Endothelial cell of umbilical vein (primary cell): ENCODE measurements around the gene SMIM12. TPM values are rescaled to one million over a fixed set of nuclear protein-coding genes. Genes with fewer than 3 reads are reported as not detected.

ENCODE experiments used
- BruUV-seq: library from RNA; stranded (reverse); fragments of 400-500 nt; replicated peaks from 2 replicates; lab custom pipeline; 2021; lab: Mats Ljungman, UMichigan
- CTCF ChIA-PET: fragments of 300-600, 350-600 bp; sonication (Branson Sonifier 250); formaldehyde crosslinking; loops from one replicate; lab custom pipeline; 2021; ENCODE audit warnings: antibody characterized with exemption, inconsistent platforms; lab: Charles Lee
- POLR2A ChIA-PET: fragments of 300-600, 350-600 bp; sonication (Branson Sonifier 250); formaldehyde crosslinking; loops from one replicate; lab custom pipeline; 2021; ENCODE audit warnings: antibody characterized with exemption, inconsistent platforms; lab: Charles Lee
- DNase-seq: peaks from one replicate; pipeline ENCODE4 v3.0.0-alpha.2; 2011; ENCODE audit warnings: low read depth, low spot score
- FAIRE-seq: peaks from 2 replicates; lab custom pipeline; 2011; peaks lifted over from hg19 to GRCh38; lab: Jason Lieb, UNC
- H2AFZ ChIP-seq: 2 replicates; pipeline ENCODE4 v1.6.0; 2012; ENCODE audit warnings: low read depth, low read length, control low read depth, inconsistent platforms
- H3K27ac ChIP-seq: 2 replicates; pipeline ENCODE4 v1.5.1; 2011; ENCODE audit warnings: low read depth, mild to moderate bottlenecking, control low read depth, low read length, moderate library complexity; ENCODE audit not compliant: insufficient read depth
- H3K27me3 ChIP-seq, 2 experiments: 2 replicates each; pipeline versions ENCODE4 v1.6.0 to v1.6.1; 2011; ENCODE audit warnings: low read length in 2 of 2, mixed read lengths in 1 of 2; ENCODE audit not compliant: control insufficient read depth in 2 of 2, insufficient read depth in 2 of 2
- H3K36me3 ChIP-seq, 2 experiments: 2 replicates in 1 of 2; 3 replicates in 1 of 2; pipeline ENCODE4 v1.5.1; 2011; ENCODE audit warnings: low read length in 2 of 2, mild to moderate bottlenecking in 1 of 2, moderate library complexity in 1 of 2; ENCODE audit not compliant: control insufficient read depth in 2 of 2, insufficient read depth in 2 of 2; ENCODE audit errors: extremely low read depth in 1 of 2
- H3K4me1 ChIP-seq: 3 replicates; pipeline ENCODE4 v1.5.1; 2011; ENCODE audit warnings: mild to moderate bottlenecking, low read length; ENCODE audit not compliant: control insufficient read depth, insufficient read depth; ENCODE audit errors: extremely low read depth
- H3K4me2 ChIP-seq: 2 replicates; pipeline ENCODE4 v1.6.1; 2011; ENCODE audit warnings: low read length, control low read depth, mixed read lengths; ENCODE audit not compliant: insufficient read depth
- H3K4me3 ChIP-seq, 3 experiments: fragments of 200-600 bp in 1 of 3; sonication (generic), shearing (Covaris generic) in 1 of 3; replicated peaks in 1 of 3; 2 replicates each; pipeline ENCODE4 v1.5.1; 2011 to 2016; ENCODE audit warnings: control low read depth in 3 of 3, low read length in 3 of 3, mild to moderate bottlenecking in 2 of 3, inconsistent platforms in 1 of 3, low read depth in 1 of 3, moderate library complexity in 1 of 3; ENCODE audit not compliant: insufficient read depth in 1 of 3
- H3K79me2 ChIP-seq: 2 replicates; pipeline ENCODE4 v1.6.0; 2012; ENCODE audit warnings: low read length, inconsistent platforms; ENCODE audit not compliant: control insufficient read depth, insufficient read depth
- H3K9ac ChIP-seq: replicated peaks from 2 replicates; pipeline ENCODE3; 2011; ENCODE audit warnings: low read length, control low read depth; ENCODE audit not compliant: insufficient read depth; ENCODE audit errors: extremely low read depth
- H3K9me1 ChIP-seq: replicated peaks from 3 replicates; pipeline ENCODE4 v1.6.0; 2011; ENCODE audit warnings: mild to moderate bottlenecking, low read length; ENCODE audit not compliant: control insufficient read depth, insufficient read depth; ENCODE audit errors: extremely low read depth
- H3K9me3 ChIP-seq: replicated peaks from 2 replicates; pipeline ENCODE4 v1.5.1; 2012; ENCODE audit warnings: low read length, inconsistent platforms; ENCODE audit not compliant: control insufficient read depth, insufficient read depth
- H4K20me1 ChIP-seq: replicated peaks from 2 replicates; pipeline ENCODE3; 2011; ENCODE audit warnings: mild to moderate bottlenecking, low read length; ENCODE audit not compliant: control insufficient read depth, insufficient read depth; ENCODE audit errors: extremely low read depth
- CTCF ChIP-seq, 2 donors: IDR thresholded peaks; 1 replicate in 1 of 2; 2 replicates in 1 of 2; pipeline ENCODE4 v1.5.1; 2011; ENCODE audit warnings: low read length in 2 of 2, mild to moderate bottlenecking in 2 of 2, moderate library complexity in 2 of 2, control low read depth in 1 of 2, inconsistent platforms in 1 of 2, low read depth in 1 of 2; ENCODE audit not compliant: insufficient read depth in 1 of 2; ENCODE audit errors: extremely low read depth in 1 of 2
- EZH2 ChIP-seq: IDR thresholded peaks from 2 replicates; pipeline ENCODE4 v1.6.1; 2012; ENCODE audit warnings: borderline replicate concordance, low read depth, mild to moderate bottlenecking, moderate library complexity, low read length, inconsistent platforms; ENCODE audit not compliant: severe bottlenecking
- FOS ChIP-seq: IDR thresholded peaks from 2 replicates; pipeline ENCODE4 v1.6.1; 2011; ENCODE audit warnings: mild to moderate bottlenecking, low read length, moderate library complexity, borderline replicate concordance; ENCODE audit not compliant: insufficient read depth
- GATA2 ChIP-seq: IDR thresholded peaks from 2 replicates; pipeline ENCODE4 v1.7.0; 2011; ENCODE audit warnings: low read depth, mild to moderate bottlenecking, moderate library complexity, mixed read lengths, low read length; ENCODE audit not compliant: insufficient read length, insufficient read depth
- POLR2A ChIP-seq: IDR thresholded peaks from 2 replicates; pipeline ENCODE4 v1.6.1; 2012; ENCODE audit warnings: low read depth, mild to moderate bottlenecking, control low read depth, low read length
- POLR2AphosphoS5 ChIP-seq: IDR thresholded peaks from 2 replicates; pipeline ENCODE4 v1.6.1; 2012; ENCODE audit warnings: low read depth, mild to moderate bottlenecking, control low read depth, low read length, moderate library complexity; ENCODE audit not compliant: insufficient read depth
- dilution Hi-C: fragments of 300-500 bp; cut with MboI; formaldehyde crosslinking; loops from one replicate; pipeline ENCODE4 v1.15.0; 2019; ENCODE audit warnings: low sequenced_read_pairs; ENCODE audit not compliant: extremely low pct_ligation_motif_present
- intact Hi-C: fragments of 100-400 bp; cut with micrococcal nuclease; formaldehyde crosslinking; loops from one replicate; pipeline ENCODE4 v1.10.0; 2022
- polyA plus RNA-seq, 4 experiments: library from polyadenylated mRNA; depleted of rRNA in 3 of 4; stranded (reverse) in 3 of 4; unstranded in 1 of 4; fragments of >200 nt; gene quantifications; 2 replicates each; pipeline versions ENCODE4 v1.2.1 to v1.2.3, GENCODE V29; 2011 to 2012; ENCODE audit warnings: missing spikeins in 1 of 4
- total RNA-seq: library from RNA; stranded (reverse); gene quantifications from 2 replicates; pipeline ENCODE4 v1.2.3, GENCODE V29; 2021

Gene SMIM12
- total and polyA plus RNA-seq, 2 donors (not counting 3 experiments of a cell fraction or from before 2014, with no cell fraction given), result 66.2 to 85.9 TPM

DNA sequence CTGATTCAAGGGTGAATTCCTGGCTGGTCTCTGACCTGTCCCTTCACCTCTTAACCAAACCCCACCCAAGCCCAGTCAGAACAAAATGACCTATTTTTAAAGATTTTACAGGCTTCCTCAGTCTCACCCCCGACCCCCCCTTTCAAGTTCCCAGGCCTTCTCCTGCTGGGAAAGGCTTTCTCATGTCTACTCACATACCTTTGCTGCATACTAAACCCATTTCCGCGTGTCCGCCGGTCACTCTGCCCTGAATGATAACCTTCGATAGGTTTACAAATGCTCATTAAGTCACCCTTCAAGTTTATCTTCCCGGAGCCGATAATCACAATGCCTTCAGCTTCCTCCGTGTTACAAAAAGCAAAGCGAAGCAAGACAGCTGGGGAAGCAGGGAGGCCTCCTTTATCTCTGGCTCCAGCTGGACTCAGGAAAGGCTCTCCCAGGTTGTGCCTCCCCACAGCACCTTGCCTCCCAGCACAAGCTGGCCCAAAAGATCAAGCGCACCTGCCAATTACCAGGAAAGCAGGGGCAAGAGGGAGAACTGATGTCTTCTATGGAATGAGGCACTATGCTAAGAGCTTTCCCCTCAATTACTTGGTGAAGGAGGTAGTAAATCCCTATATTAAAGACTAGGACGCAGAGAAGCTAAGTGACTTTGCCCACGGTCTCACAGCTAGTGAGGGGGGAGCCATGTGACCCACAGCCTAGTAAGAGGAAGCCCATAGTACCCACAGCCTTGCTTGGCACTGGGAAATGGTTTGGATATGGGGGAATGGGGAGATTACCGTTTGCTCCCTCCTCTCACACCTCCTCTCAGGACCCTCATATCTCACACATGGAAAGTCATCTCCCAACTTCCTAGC lies 15.9 kb downstream of the SMIM12 start:
- FAIRE-seq, result no peak
- Histone ChIP-seq H3K27me3 (no peaks in the 10 kb centered on the region), H3K4me3 (peak overlapping the region in 1 of 3 experiments; percentile 12), H3K9me1 (no peaks in the 10 kb centered on the region), H4K20me1 (no peaks in the 10 kb centered on the region), H2AFZ (no peak overlapping the region), H3K4me2 (peak overlapping the region; percentile 48), H3K36me3 (no peaks in the 10 kb centered on the region), H3K9me3 (no peaks in the 10 kb centered on the region), H3K27ac (peak overlapping the region; percentile 73), H3K79me2 (no peaks in the 10 kb centered on the region), H3K9ac (peak overlapping the region; percentile 10), H3K4me1 (peaks cover 30% of the 10 kb centered on the region)
- CTCF ChIA-PET, result interaction anchor here (1.5 to 3.7 kb wide), 4 partner anchors 9 to 57 kb away, joined by 7 to 49 read pairs (median 9); partner anchors contain the start of gene SMIM12
- intact Hi-C loops, result loop anchor here (1.0 kb wide), 3 partner anchors 8 to 18 kb away; no protein-coding TSS in a partner anchor
- dilution Hi-C loops, result no loop called here
- TF ChIP-seq GATA2, result peak; percentile 60
- no peak for TF ChIP-seq EZH2
- TF ChIP-seq POLR2AphosphoS5, result no peak
- TF ChIP-seq FOS, result no peak
- POLR2A ChIA-PET, result no interaction called here
- TSS peak; percentile 94 for BruUV-seq
- DNase-seq, result peak; percentile 84

DNA sequence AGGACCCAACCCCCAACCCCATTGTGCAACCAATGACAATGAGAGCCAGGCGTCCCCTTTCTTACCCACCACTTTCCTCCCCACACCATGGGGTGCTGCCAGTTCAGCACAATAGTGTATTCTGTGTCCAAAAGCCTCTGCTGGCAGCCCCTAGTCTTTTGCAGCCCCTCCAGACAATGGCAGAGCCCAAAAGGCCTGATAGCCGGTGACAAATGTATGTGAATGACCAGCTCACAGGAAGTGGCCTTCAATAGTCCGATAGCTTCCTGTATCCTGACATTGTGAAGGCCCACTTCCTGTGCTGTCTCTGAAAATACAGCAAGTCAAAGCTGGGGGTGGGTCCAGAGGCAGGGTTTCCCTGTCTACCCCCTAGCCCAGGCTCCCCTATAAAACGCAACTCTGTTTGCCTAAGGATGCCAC lies 16.6 kb downstream of the SMIM12 start:
- Histone ChIP-seq H3K9me3 (no peaks in the 10 kb centered on the region), H2AFZ (no peak overlapping the region), H3K79me2 (no peaks in the 10 kb centered on the region), H3K4me3 (peak overlapping the region in 1 of 3 experiments; percentile 12), H3K4me2 (peak overlapping the region; percentile 48), H4K20me1 (no peaks in the 10 kb centered on the region), H3K36me3 (no peaks in the 10 kb centered on the region), H3K27me3 (no peaks in the 10 kb centered on the region), H3K9ac (peak overlapping the region; percentile 10), H3K4me1 (peaks cover 30% of the 10 kb centered on the region), H3K27ac (peak overlapping the region; percentile 73), H3K9me1 (no peaks in the 10 kb centered on the region)
- TF ChIP-seq CTCF (IDR thresholded peaks at IDR 0.05; ENCODE audit: extremely low read depth in 1 of 2, insufficient read depth in 1 of 2, low read depth in 1 of 2, low read length in 2 of 2), result no peak
- peak; percentile 21 for TF ChIP-seq FOS
- TF ChIP-seq POLR2A, result peak; percentile 31
- peak; percentile 69 for DNase-seq
- ChIA-PET CTCF (interaction anchor here (1.0 to 3.7 kb wide), 6 partner anchors 10 to 100 kb away, joined by 3 to 49 read pairs (median 6); partner anchors contain the start of gene SMIM12), POLR2A (no interaction called here)
- intact Hi-C loops (loop anchor here (1.0 kb wide), 1 partner anchor 8 kb away; no protein-coding TSS in a partner anchor), dilution Hi-C loops (no loop called here)
- BruUV-seq, result no TSS peak
- FAIRE-seq, result peak; percentile 86
